OCI-M2 (cell line): ENCODE results near the gene CLPTM1L.
A peak's percentile ranks its signal among the peaks of the same experiment; 100 is the strongest.

ENCODE experiments used
- DNase-seq: peaks from one replicate; lab custom pipeline; 2025; ENCODE audit not compliant: unreplicated experiment; lab: John Stamatoyannopoulos, UW

The CLPTM1L gene

GRCh38 chr5:1344975-1345838, at the start of gene CLPTM1L:
Gene CLPTM1L (minus strand): TSS chr5:1345099. CDS start chr5:1344841, 258 bp downstream.
- DNase-seq, result peak; percentile 0

GRCh38 chr5:1393571-1394501, 48.9 kb upstream of the CLPTM1L start:
- no peak for DNase-seq

GRCh38 chr5:1392801-1393565, 48.1 kb upstream of the CLPTM1L start:
- no peak for DNase-seq

GRCh38 chr5:1392261-1392660, 47.4 kb upstream of the CLPTM1L start:
- no peak for DNase-seq

- no peak for DNase-seq
Measured at GRCh38 chr5:1391691-1392090, 46.8 kb upstream of the CLPTM1L start.

GRCh38 chr5:1390861-1391600, 46.1 kb upstream of the CLPTM1L start:
- DNase-seq, result no peak

GRCh38 chr5:1390333-1390732, 45.4 kb upstream of the CLPTM1L start:
- DNase-seq, result no peak

GRCh38 chr5:1388383-1388967, 43.6 kb upstream of the CLPTM1L start:
- no peak for DNase-seq

GRCh38 chr5:1387876-1388275, 43.0 kb upstream of the CLPTM1L start:
- no peak for DNase-seq

- no peak for DNase-seq
Measured at GRCh38 chr5:1387059-1387755, 42.3 kb upstream of the CLPTM1L start.

- DNase-seq, result no peak
Measured at GRCh38 chr5:1386274-1386717, 41.4 kb upstream of the CLPTM1L start.

GRCh38 chr5:1385395-1386273, 40.7 kb upstream of the CLPTM1L start:
- DNase-seq, result peak; percentile 2

- no peak for DNase-seq
Measured at GRCh38 chr5:1384521-1384920, 39.6 kb upstream of the CLPTM1L start.

- no peak for DNase-seq
Measured at GRCh38 chr5:1383886-1384401, 39.0 kb upstream of the CLPTM1L start.

- no peak for DNase-seq
Measured at GRCh38 chr5:1383344-1383743, 38.4 kb upstream of the CLPTM1L start.

GRCh38 chr5:1382248-1382700, 37.4 kb upstream of the CLPTM1L start:
- no peak for DNase-seq

GRCh38 chr5:1381370-1382247, 36.7 kb upstream of the CLPTM1L start:
- DNase-seq, result no peak
